Ascending aorta (tissue), 2 donors: ENCODE measurements around the gene RNF111. TPM values are rescaled to one million over a fixed set of nuclear protein-coding genes. Genes with fewer than 3 reads are reported as not detected.

Experiments
- DNase-seq, 2 donors: peaks; one replicate each; pipeline ENCODE4 v3.0.0-alpha.2; 2019; ENCODE audit warnings: low spot score in 2 of 2
- H3K27ac ChIP-seq, 2 donors: fragments of 200-600 bp; sonication (generic); one replicate each; pipeline ENCODE4 v1.5.1; 2016 to 2017; ENCODE audit warnings: mild to moderate bottlenecking in 1 of 2
- H3K27me3 ChIP-seq: fragments of 200-600 bp; sonication (generic); one replicate; pipeline ENCODE4 v1.5.1; 2017
- H3K36me3 ChIP-seq, 2 donors: fragments of 200-600 bp; sonication (generic); one replicate each; pipeline ENCODE4 v1.5.1; 2016
- H3K4me1 ChIP-seq, 2 donors: fragments of 200-600 bp; sonication (generic); one replicate each; pipeline ENCODE4 v1.5.1; 2016 to 2017; ENCODE audit warnings: mild to moderate bottlenecking in 1 of 2
- H3K4me3 ChIP-seq, 2 donors: fragments of 200-600 bp; sonication (generic); one replicate each; pipeline ENCODE4 v1.5.1; 2016 to 2017; ENCODE audit warnings: mild to moderate bottlenecking in 1 of 2
- H3K9me3 ChIP-seq, 2 donors: fragments of 200-600 bp; sonication (generic); one replicate each; pipeline ENCODE4 v1.5.1; 2016
- intact Hi-C: fragments of 100-400 bp; cut with DNase I; formaldehyde crosslinking; loops from one replicate; pipeline ENCODE4 v1.15.1; 2023
- total RNA-seq: library from RNA; depleted of rRNA; stranded (reverse); fragments of >200 nt; gene quantifications from one replicate; pipeline ENCODE4 v1.1.0, GENCODE V29; 2016
- TF ChIP-seq, protein P1 (sequence below), 3 experiments: fragments of 200-600 bp in 2 of 3; fragments of 450-650 bp in 1 of 3; sonication (generic) in 2 of 3; IDR thresholded peaks; one replicate each; pipeline ENCODE4 v1.5.1; 2016 to 2019; ENCODE audit warnings: antibody characterized with exemption in 3 of 3, mild to moderate bottlenecking in 1 of 3, moderate library complexity in 1 of 3

Gene RNF111
- total RNA-seq, 1 donor from 2014 or later: 12.2 TPM

DNA sequence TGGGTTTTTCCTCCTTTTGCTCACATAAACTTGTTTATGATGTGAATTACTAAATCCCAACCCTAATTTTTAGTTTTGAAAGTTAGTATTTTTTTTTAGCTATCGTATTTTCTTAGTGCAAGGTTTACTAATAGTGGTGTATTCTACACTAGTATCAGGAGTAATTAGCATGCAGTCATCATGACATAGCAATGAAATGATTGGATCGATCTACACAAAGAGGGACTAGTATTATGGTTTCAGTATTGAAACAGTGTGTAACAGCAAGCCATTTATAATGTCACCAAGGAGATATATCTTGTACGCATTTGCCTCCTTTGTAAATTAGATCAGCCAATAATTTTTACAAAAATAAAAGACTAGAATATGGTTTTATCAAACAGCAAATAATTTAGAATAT, 38.7 kb downstream of the RNF111 start:
- intact Hi-C loops: no loop called here
- Histone ChIP-seq H3K36me3 (peaks cover 0 to 17% of the 10 kb centered on the region in 2 donors), H3K27me3 (no peaks in the 10 kb centered on the region), H3K27ac (no peak overlapping the region), H3K4me1 (no peaks in the 10 kb centered on the region), H3K9me3 (no peaks in the 10 kb centered on the region), H3K4me3 (no peak overlapping the region)
- TF ChIP-seq, protein P1, sequence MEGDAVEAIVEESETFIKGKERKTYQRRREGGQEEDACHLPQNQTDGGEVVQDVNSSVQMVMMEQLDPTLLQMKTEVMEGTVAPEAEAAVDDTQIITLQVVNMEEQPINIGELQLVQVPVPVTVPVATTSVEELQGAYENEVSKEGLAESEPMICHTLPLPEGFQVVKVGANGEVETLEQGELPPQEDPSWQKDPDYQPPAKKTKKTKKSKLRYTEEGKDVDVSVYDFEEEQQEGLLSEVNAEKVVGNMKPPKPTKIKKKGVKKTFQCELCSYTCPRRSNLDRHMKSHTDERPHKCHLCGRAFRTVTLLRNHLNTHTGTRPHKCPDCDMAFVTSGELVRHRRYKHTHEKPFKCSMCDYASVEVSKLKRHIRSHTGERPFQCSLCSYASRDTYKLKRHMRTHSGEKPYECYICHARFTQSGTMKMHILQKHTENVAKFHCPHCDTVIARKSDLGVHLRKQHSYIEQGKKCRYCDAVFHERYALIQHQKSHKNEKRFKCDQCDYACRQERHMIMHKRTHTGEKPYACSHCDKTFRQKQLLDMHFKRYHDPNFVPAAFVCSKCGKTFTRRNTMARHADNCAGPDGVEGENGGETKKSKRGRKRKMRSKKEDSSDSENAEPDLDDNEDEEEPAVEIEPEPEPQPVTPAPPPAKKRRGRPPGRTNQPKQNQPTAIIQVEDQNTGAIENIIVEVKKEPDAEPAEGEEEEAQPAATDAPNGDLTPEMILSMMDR (IDR thresholded peaks at IDR 0.05): no peak
- no peak for DNase-seq

DNA sequence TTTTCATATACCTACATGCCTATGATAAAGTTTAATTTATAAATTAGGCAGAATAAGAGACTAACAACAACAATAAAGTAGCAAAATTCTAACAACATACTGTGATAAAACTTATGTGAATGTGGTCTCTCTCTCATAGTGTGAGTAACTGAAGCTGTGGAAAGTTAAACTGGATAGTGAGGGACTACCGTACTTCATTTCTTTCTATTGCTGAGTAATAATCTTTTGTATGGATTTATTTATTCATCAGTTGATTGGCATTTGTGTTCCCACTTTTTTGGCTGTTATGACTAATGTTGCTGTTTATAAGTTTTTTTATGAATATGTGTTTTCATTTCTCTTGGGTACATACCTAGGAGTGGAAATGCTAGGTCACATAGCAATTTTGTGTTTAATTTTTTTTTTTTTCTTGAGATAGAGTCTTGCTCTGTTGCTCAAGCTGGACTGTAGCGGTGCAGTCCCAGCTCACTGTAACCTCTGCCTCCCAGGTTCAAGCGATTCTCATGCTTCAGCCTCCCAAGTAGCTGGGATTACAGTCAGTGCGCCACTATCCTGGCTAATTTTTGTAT, 41.0 kb downstream of the RNF111 start:
- no peaks in the 10 kb centered on the region for H3K27me3 ChIP-seq
- no peak for DNase-seq
- H3K9me3 ChIP-seq: no peaks in the 10 kb centered on the region
- peaks cover 0 to 9% of the 10 kb centered on the region in 2 donors for H3K4me1 ChIP-seq
- H3K27ac ChIP-seq: no peak overlapping the region
- H3K36me3 ChIP-seq: peaks cover 14 to 32% of the 10 kb centered on the region in 2 donors
- intact Hi-C loops: no loop called here
- TF ChIP-seq, protein P1 (IDR thresholded peaks at IDR 0.05): no peak
- no peak overlapping the region for H3K4me3 ChIP-seq

DNA sequence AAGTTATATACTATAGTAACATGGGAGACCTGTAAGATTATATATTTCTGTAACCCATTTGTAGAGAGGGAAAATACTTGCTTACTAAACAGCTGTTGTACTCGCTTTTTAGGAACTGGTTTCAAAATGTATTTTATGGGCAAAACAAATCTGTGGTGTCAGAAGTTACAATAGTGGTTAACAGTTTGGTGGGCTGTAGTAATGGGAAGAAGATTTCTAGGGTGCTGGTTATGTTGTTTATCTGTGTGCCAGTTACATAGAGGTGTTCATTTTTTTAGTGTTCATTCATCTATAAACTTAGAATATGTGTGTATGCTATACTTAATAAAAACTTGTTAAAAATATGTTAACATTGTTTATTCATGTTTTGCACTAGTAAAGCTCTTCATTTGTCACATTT, 42.1 kb downstream of the RNF111 start:
- TF ChIP-seq, protein P1 (IDR thresholded peaks at IDR 0.05): no peak

DNA sequence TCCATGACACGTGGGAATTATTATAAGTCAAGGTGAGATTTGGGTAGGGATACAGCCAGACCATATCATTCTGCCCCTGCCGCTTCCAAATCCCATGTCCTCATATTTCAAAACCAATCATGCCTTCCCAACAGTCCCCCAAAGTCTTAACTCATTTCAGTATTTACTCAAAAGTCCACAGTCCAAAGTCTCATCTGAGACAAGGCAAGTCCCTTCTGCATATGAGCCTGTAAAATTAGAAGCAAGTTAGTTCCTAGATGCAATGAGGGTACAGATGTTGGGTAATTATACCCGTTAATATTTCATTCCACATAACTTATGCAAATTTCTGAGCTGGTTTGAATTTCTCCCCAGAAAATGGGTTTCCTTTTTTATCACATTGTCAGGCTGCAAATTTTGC, 47.7 kb downstream of the RNF111 start:
- intact Hi-C loops: no loop called here

More for the DNA sequence above, 42.1 kb downstream of the RNF111 start:
- DNase-seq: no peak
- intact Hi-C loops: no loop called here
- H3K4me3 ChIP-seq: no peak overlapping the region
- H3K27ac ChIP-seq: no peak overlapping the region
- peaks cover 14 to 32% of the 10 kb centered on the region in 2 donors for H3K36me3 ChIP-seq
- no peaks in the 10 kb centered on the region for H3K27me3 ChIP-seq
- H3K9me3 ChIP-seq: no peaks in the 10 kb centered on the region
- H3K4me1 ChIP-seq: peaks cover 0 to 10% of the 10 kb centered on the region in 2 donors

DNA sequence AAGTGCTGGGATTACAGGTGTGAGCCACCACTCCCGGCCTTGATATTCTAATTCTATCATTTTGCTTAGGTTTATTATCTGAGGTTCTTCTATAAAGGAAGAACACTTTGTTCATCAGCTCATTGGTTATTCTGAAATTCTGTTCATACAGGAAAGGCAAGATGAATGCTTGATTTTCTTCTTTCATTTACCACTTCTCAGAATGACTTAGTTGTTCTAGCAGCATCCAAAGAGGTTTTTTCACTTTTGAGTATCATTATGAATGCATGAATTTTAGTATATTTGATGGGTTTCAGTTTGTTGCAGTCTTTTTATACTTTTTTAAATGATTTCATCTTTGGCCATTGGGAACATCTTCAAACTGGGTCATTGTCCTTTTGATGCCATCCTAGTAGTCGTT, 51.8 kb downstream of the RNF111 start:
- intact Hi-C loops: no loop called here

More for the DNA sequence above, 47.7 kb downstream of the RNF111 start:
- H3K36me3 ChIP-seq: peaks cover 17 to 42% of the 10 kb centered on the region in 2 donors
- no peaks in the 10 kb centered on the region for H3K27me3 ChIP-seq
- H3K4me3 ChIP-seq: no peak overlapping the region
- no peaks in the 10 kb centered on the region for H3K9me3 ChIP-seq
- H3K4me1 ChIP-seq: peaks cover 0 to 10% of the 10 kb centered on the region in 2 donors
- DNase-seq: no peak
- TF ChIP-seq, protein P1 (IDR thresholded peaks at IDR 0.05): no peak
- no peak overlapping the region for H3K27ac ChIP-seq

More for the DNA sequence above, 51.8 kb downstream of the RNF111 start:
- Histone ChIP-seq H3K4me1 (no peaks in the 10 kb centered on the region), H3K27me3 (no peaks in the 10 kb centered on the region), H3K4me3 (no peak overlapping the region), H3K27ac (no peak overlapping the region), H3K9me3 (no peaks in the 10 kb centered on the region), H3K36me3 (peaks cover 3 to 17% of the 10 kb centered on the region in 2 donors)
- TF ChIP-seq, protein P1 (IDR thresholded peaks at IDR 0.05): no peak
- DNase-seq: no peak
